GM23338 (cell line): Measurements from ENCODE around the gene NVL. TPM values are rescaled to one million over a fixed set of nuclear protein-coding genes. Genes with fewer than 3 reads are reported as not detected.

ENCODE experiments used
- ATAC-seq: fragments of 200-7000 bp; cut with Tn5 transposase; 3 replicates; pipeline ENCODE4 v1.9.1; 2020
- DNase-seq: peaks from one replicate; pipeline ENCODE4 v3.0.0-alpha.2; 2015; ENCODE audit warnings: low spot score
- H2AFZ ChIP-seq: fragments of 200-600 bp; sonication (generic); 2 replicates; pipeline ENCODE4 v1.8.0; 2016; ENCODE audit warnings: antibody characterized with exemption, mild to moderate bottlenecking, moderate library complexity
- H3F3A ChIP-seq: fragments of 200-600 bp; sonication (generic); replicated peaks from 2 replicates; pipeline ENCODE4 v1.8.0; 2017; ENCODE audit warnings: antibody characterized with exemption, mixed run types, low read depth
- H3K27ac ChIP-seq: fragments of 200-600 bp; sonication (generic); 2 replicates; pipeline ENCODE4 v1.6.1; 2016; ENCODE audit warnings: low read depth
- H3K27me3 ChIP-seq: fragments of 200-600 bp; sonication (generic); 2 replicates; pipeline ENCODE4 v1.8.0; 2016; ENCODE audit warnings: mild to moderate bottlenecking, mixed run types, moderate library complexity; ENCODE audit not compliant: insufficient read depth
- H3K36me3 ChIP-seq: fragments of 200-600 bp; sonication (generic); 2 replicates; pipeline ENCODE4 v1.8.0; 2016; ENCODE audit warnings: mild to moderate bottlenecking; ENCODE audit not compliant: insufficient read depth
- H3K4me1 ChIP-seq: fragments of 200-600 bp; sonication (generic); 2 replicates; pipeline ENCODE4 v1.8.0; 2016; ENCODE audit warnings: mild to moderate bottlenecking, moderate library complexity; ENCODE audit not compliant: insufficient read depth
- H3K4me2 ChIP-seq: fragments of 200-600 bp; sonication (generic); 2 replicates; pipeline ENCODE4 v1.7.1; 2017; ENCODE audit warnings: mixed run types
- H3K4me3 ChIP-seq: fragments of 200-600 bp; sonication (generic); 2 replicates; pipeline ENCODE4 v1.6.1; 2016; ENCODE audit warnings: mixed run types
- H3K79me2 ChIP-seq: fragments of 200-600 bp; sonication (generic); replicated peaks from 2 replicates; pipeline ENCODE4 v1.8.0; 2017; ENCODE audit warnings: mild to moderate bottlenecking; ENCODE audit not compliant: insufficient read depth
- H3K9me2 ChIP-seq: fragments of 200-600 bp; sonication (generic); 2 replicates; pipeline ENCODE4 v1.8.0; 2017; ENCODE audit not compliant: insufficient read depth
- H4K20me1 ChIP-seq: fragments of 200-600 bp; sonication (generic); replicated peaks from 2 replicates; pipeline ENCODE4 v1.8.0; 2017; ENCODE audit warnings: mild to moderate bottlenecking; ENCODE audit not compliant: insufficient read depth
- H3K27ac Mint-ChIP-seq: 2 replicates; pipeline ENCODE4 v1.8.0; 2020; ENCODE audit warnings: inconsistent platforms, mild to moderate bottlenecking, moderate library complexity, mixed read lengths
- H3K27me3 Mint-ChIP-seq: 3 replicates; pipeline ENCODE4 v1.8.0; 2022; ENCODE audit warnings: low read depth, mild to moderate bottlenecking, moderate library complexity, mixed read lengths, inconsistent platforms; ENCODE audit not compliant: insufficient read depth, poor library complexity
- H3K36me3 Mint-ChIP-seq: 3 replicates; pipeline ENCODE4 v1.8.0; 2021; ENCODE audit warnings: low read depth, mild to moderate bottlenecking, inconsistent platforms, moderate library complexity, mixed read lengths
- H3K4me1 Mint-ChIP-seq: 3 replicates; pipeline ENCODE4 v1.8.0; 2020; ENCODE audit warnings: mild to moderate bottlenecking, inconsistent platforms, mixed read lengths
- H3K4me3 Mint-ChIP-seq: 3 replicates; pipeline ENCODE4 v1.8.0; 2021; ENCODE audit warnings: moderate library complexity, mild to moderate bottlenecking, inconsistent platforms, mixed read lengths
- H3K9me3 Mint-ChIP-seq: 3 replicates; pipeline ENCODE4 v1.8.0; 2020; ENCODE audit warnings: moderate library complexity, mild to moderate bottlenecking, inconsistent platforms, mixed read lengths
- CTCF ChIP-seq, 2 experiments: fragments of 200-600 bp in 1 of 2; sonication (generic) in 1 of 2; conservative IDR thresholded peaks; 2 replicates each; pipeline versions ENCODE4 v1.5.1 to v1.6.1; 2016 to 2017; ENCODE audit warnings: antibody characterized with exemption in 2 of 2, low read depth in 2 of 2, mild to moderate bottlenecking in 2 of 2, moderate library complexity in 1 of 2
- EZH2phosphoT487 ChIP-seq: fragments of 200-600 bp; sonication (generic); IDR thresholded peaks from one replicate; pipeline ENCODE4 v1.8.1; 2018; ENCODE audit warnings: antibody characterized with exemption; ENCODE audit not compliant: unreplicated experiment
- JUNB ChIP-seq: IDR thresholded peaks from one replicate; pipeline ENCODE4 v1.6.1; 2016; ENCODE audit warnings: antibody characterized with exemption; ENCODE audit not compliant: unreplicated experiment
- ZNF331 ChIP-seq: fragments of 250-450 bp; sonication (Bioruptor Pico); IDR thresholded peaks from 2 replicates; pipeline ENCODE4 v1.5.0; 2020; ENCODE audit warnings: low read depth, mild to moderate bottlenecking, moderate library complexity
- ZNF462 ChIP-seq: fragments of 250-450 bp; sonication (Bioruptor Pico); IDR thresholded peaks from 2 replicates; pipeline ENCODE4 v1.5.0; 2020; ENCODE audit warnings: mild to moderate bottlenecking, moderate library complexity
- polyA plus RNA-seq: library from polyadenylated mRNA; unstranded; fragments of >200 nt; fragmentation: Nextera tagmentation; extraction: Ambion mirVana; gene quantifications from 2 replicates; pipeline ENCODE4 v1.2.1, GENCODE V29; 2016
- total RNA-seq: library from RNA; depleted of rRNA; stranded (reverse); fragments of >200 nt; shearing (Covaris generic); gene quantifications from 2 replicates; pipeline ENCODE4 v1.2.3, GENCODE V29; 2014

NVL gene
- total and polyA plus RNA-seq, 2 experiments from 2014 or later = 44.4 to 71.7 TPM

GRCh38 chr1:224219612-224220059 lies 110.3 kb downstream of the NVL start (continued):
- TF ChIP-seq ZNF462 (CRISPR knock-in tag) (no peak), CTCF (conservative IDR thresholded peaks at IDR 0.05; ENCODE audit: low read depth in 2 of 2) (no peak), EZH2phosphoT487 (no peak)

GRCh38 chr1:224219011-224219611 lies 110.9 kb downstream of the NVL start:
- TF ChIP-seq ZNF462 (CRISPR knock-in tag) (no peak), ZNF331 (CRISPR knock-in tag) (no peak), JUNB (no peak)
- Mint-ChIP-seq H3K4me1 (peaks cover 22% of the 10 kb centered on the region), H3K36me3 (no peaks in the 10 kb centered on the region), H3K27me3 (peaks cover 6% of the 10 kb centered on the region), H3K9me3 (no peaks in the 10 kb centered on the region), H3K27ac (no peak overlapping the region), H3K4me3 (no peak overlapping the region)
- no peak for ATAC-seq
- H3F3A ChIP-seq = peaks cover 8% of the 10 kb centered on the region; the same call in 1 of the 2 replicates
- H3K9me2 ChIP-seq = no peaks in the 10 kb centered on the region
- peaks cover 5% of the 10 kb centered on the region for H3K4me1 ChIP-seq
- H4K20me1 ChIP-seq = no peaks in the 10 kb centered on the region
- no peak for DNase-seq
- H3K4me3 ChIP-seq = no peak overlapping the region
- H3K4me2 ChIP-seq = no peak overlapping the region
- no peak overlapping the region for H3K27ac ChIP-seq
- H3K27me3 ChIP-seq = no peaks in the 10 kb centered on the region
- no peaks in the 10 kb centered on the region for H3K36me3 ChIP-seq
- H3K79me2 ChIP-seq = no peaks in the 10 kb centered on the region
- peak overlapping the region; percentile 91 for H2AFZ ChIP-seq
